GM12873 (cell line): ENCODE measurements around the gene DNAJA4.
A peak's percentile ranks its signal among the peaks of the same experiment; 100 is the strongest.

Experiments used
- CTCF ChIP-seq: IDR thresholded peaks from 2 replicates; pipeline ENCODE4 v1.5.1; 2012; ENCODE audit warnings: low read depth, mild to moderate bottlenecking, moderate library complexity, low read length, control low read depth; ENCODE audit not compliant: insufficient read depth; ENCODE audit errors: missing control alignments

DNAJA4 gene

GRCh38 chr15:78237146-78237545 is 27.2 kb upstream of the DNAJA4 start:
- TF ChIP-seq CTCF, result no peak

DNA sequence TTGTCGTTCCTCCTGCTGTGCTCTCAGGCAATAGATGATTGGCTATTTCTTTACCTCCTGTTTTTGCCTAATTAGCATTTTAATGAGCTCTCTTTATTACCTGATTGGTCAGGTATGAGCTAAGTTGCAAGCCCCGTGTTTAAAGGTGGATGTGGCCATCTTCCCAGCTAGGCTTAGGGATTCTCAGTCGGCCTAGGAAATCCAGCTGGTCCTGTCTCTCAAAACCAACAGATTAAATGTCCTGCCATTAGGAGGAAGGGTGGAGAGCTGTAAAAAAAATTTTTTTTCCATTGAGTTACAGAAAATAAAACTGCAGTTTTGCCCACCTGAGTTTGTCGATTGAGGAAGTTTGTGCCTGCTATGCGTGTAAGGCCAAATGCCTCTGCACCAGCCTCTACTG is 24.6 kb upstream of the DNAJA4 start:
- no peak for TF ChIP-seq CTCF

GRCh38 chr15:78241017-78241416 is 23.3 kb upstream of the DNAJA4 start:
- peak; percentile 90 for TF ChIP-seq CTCF

DNA sequence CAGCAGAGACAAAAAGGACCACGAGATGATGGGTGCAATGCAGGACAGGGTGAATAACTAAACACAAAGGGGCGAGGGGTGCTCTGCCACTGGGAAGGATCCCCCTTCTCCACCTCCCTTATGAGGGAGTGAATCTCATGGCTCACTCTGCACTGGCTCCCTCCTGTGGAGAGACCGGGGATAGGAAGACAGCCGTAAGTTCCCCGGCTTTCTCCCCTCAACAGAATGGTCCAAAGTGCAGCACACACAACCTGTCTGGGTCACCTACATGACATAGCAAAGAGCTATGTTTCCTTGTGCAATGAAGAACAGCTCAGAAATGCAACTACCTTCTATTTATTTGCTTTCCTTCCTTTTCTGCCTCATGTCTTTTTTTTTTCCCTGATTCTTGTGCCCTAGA is 22.2 kb upstream of the DNAJA4 start:
- TF ChIP-seq CTCF, result peak; percentile 72

- no peak for TF ChIP-seq CTCF
These were observed 21.3 kb upstream of the DNAJA4 start for GRCh38 chr15:78243058-78243457.

DNA sequence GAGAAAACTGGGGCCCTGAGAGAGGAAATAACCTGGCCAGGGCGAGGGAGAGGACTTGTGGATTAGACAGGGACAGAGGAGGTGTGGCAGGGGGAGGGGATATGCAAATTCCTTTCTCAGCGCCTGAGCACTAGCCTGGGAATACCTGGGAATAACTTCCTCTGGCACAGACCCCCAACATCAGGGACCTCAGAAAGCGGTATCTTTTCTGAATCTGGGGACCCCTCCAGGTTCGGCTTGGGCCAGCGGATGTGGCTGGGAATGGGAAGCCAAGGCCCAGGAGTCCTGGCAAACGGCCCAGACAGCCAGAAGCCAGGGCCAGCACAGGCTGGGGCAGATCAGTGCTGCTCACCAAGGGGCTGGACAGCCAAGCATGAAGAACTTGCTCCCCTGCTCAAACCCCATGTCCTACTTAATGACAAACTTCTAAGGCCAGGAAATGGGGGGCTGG is 20.8 kb upstream of the DNAJA4 start:
- TF ChIP-seq CTCF, result no peak

DNA sequence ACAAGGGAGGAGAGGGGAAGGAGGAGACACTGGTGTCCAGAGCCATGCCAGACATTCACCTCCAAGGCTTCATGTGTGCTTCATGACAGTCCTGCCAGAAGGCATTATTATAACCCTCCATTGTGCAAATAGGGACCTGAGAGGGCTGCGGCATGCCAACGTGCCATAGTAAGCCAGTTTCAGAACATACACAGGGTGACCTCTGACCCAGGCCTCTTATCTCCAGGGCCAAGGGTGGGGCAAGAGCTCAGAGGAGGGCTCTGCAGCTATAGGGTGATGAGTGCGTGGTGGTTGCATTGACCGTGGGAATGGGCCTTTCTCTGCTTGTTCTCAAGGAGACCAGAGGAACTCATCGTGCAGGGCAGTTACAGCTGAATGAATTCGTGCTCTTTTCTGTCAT is 20.3 kb upstream of the DNAJA4 start:
- no peak for TF ChIP-seq CTCF
